GM18526 (cell line): ENCODE data around the gene NME7.

ENCODE experiments used
- POLR2A ChIP-seq: IDR thresholded peaks from 3 replicates; pipeline ENCODE4 v1.6.1; 2011; ENCODE audit not compliant: insufficient read length; ENCODE audit errors: extremely low read depth

Gene NME7

GRCh38 chr1:169263059-169263458, 104.5 kb downstream of the NME7 start:
- TF ChIP-seq POLR2A: no peak

DNA sequence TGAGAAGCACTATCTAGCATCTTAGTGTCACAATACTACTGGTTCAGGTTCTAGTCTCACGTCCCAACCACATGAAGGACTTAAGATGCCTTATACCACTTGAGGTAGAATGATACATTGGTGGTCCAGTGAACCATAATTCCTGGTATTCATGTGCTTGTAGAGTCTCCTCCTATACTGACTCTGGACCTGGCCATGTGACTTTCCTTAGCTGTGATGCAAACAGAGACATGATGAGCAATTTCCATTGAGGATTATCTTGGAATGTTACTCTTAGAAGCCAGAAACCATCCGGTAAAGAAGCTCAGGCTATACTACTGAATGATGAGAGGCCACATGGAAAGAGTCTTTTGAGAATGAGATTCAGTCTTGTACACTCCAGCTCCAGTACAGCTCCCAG, 105.7 kb downstream of the NME7 start:
- no peak for TF ChIP-seq POLR2A

DNA sequence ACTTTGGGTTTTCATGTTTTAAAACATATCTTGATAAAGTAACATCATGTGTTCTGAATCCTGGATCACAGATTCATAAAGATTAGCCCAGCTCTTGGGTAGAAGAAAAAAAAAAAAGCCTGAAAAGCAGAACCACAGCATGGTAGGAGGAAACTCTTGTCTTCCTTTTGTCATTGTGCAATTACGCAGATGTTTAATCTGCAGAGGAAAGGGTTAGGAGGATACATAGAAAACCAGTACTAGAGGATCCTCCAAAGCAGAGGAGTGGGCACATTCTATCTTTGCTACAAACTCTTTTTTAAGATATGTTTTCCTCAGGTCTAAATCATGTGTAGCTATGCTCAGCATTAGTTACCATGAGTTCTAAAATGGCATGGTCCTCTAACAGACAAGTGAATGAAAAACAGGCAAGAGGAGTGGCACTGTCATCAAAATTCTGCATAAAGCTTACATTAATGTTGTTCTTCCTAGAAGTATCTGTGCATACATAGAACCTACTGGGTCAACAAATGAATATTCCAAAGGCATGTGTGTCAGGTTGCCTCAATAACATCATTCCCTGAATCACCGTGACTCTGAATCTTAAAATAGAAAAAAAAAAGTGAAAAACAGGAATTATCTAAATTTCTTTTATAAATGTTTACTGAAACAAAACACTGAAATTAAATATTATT, 107.0 kb downstream of the NME7 start:
- TF ChIP-seq POLR2A: no peak

GRCh38 chr1:169259816-169260215, 107.8 kb downstream of the NME7 start:
- TF ChIP-seq POLR2A: no peak

DNA sequence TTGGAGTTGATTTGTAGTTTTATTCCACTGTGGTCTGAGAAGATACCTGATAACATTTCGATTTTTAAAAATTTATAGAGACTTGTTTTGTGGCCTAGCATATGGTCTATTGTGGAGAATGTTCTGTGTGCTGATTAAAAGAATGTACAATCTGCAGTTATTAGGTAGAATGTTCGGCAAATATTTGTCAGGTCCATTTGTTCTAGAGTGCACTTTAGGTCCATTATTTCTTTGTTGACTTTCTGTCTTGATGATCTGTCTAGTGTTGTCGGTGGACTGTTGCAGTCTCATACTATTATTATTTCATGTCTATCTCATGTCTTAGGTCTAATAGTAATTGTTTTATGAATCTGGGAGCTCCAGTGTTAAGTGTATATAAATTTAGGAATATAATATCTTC, 116.8 kb downstream of the NME7 start:
- TF ChIP-seq POLR2A: no peak

GRCh38 chr1:169250022-169250421, 117.6 kb downstream of the NME7 start:
- no peak for TF ChIP-seq POLR2A

- TF ChIP-seq POLR2A: no peak
These were observed 118.0 kb downstream of the NME7 start for GRCh38 chr1:169249611-169250010.

GRCh38 chr1:169245706-169246105, 121.9 kb downstream of the NME7 start:
- no peak for TF ChIP-seq POLR2A

DNA sequence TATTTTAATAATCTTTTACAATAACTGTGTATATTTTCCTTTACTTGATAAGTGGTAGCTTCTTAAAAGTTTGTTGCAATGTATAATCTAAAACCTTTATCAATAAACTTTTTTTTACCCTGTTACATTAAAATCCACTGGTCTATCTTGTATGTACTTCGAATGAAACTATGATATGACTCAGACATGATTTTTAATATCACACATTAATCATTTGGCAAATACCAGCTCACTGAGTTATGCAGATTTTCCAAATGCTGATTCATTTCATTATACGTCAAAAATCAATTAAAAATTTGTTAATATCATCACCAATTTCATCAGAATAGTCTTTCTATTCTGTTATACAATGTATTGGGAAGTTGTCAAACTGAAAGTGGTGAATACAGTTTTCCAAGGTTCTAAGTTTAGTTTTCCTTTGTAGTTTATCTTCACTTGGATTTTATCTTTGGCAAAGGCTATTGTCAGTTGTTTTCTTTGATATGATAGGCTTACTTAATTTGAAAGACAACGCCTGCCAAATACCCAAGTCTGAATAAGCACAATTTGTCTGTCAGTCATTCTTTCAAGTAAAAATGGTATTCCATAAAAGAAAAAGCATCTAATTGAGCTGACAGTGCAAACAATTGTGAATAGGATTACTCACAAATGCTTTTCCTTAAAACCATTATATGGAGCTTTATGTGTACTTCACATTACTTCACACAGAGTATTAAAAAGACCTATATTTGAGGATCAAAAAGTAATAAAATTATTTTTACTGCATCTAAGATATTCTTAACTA, 127.0 kb downstream of the NME7 start:
- no peak for TF ChIP-seq POLR2A

DNA sequence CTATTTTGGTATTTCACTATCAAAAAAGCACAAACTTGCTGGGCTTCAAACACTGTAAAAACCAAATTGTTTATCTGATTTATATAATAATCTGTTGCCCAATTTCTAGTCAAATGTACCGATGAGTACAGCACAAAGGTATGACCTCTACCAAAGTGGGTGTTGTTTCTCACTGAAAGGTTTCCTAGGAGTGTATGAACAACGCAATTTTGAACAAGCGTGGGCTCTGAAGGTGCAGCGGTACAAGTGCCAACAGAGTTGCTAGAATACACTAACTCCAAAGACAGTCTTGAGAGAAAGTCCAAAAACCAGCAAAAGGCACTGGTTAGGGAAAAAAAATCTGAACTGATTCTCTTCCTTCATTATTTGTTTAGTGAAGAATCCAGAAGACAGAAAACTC, 130.7 kb downstream of the NME7 start:
- no peak for TF ChIP-seq POLR2A

DNA sequence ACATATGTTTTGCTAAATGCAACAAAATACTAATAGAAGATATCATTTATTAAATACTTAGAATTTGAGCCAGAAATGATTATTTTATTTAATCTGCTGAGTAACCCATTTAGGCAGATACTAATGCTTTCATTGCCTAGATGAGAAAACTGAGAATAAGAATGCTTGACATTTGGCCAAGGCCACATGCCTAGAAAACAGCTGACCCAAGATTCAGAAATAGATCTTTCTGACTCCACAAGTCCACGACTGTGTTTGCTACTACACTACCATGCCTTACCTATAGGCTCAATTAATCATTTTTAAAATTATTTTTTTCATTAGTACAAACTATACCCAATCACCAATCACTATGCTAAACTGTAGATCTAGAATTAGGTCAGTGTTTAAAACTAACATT, 131.5 kb downstream of the NME7 start:
- no peak for TF ChIP-seq POLR2A

- TF ChIP-seq POLR2A: no peak
These were observed 132.0 kb downstream of the NME7 start for GRCh38 chr1:169235568-169235967.

DNA sequence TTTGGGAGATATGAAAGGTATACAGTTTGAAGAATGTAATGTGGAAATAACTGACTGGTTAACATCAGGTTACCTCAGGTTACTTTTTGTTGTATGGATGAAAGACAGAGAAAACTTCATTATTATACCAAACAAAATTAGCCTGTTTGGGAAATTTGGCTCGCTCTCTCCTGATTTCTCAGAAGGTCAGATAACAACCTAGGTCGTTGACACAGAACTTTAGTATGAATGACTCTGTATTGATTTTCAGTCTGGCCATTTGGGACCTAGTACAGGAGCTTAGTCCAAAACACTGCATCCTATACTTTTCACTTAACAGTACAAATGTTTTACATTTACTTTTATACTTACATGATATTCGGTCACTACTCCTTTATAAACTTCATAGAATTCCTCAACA, 132.8 kb downstream of the NME7 start:
- no peak for TF ChIP-seq POLR2A

DNA sequence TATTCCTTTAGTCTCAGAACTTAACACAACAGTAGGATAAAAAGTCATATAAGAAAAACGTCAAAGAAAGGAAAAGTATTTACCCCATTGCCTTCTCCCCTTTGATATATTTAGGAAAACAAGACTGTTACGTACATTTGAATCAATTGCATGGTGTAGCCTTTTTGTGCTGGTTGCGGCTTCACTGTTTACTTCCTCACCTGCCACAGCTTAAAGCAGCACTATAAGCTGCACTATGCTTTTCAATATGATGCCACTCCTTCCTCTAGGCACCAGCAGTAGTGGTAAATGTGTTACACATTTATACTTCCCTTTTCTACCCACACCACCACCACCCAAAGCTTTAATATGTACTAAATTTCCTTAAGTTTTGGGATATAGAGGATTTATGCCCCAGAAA, 150.0 kb downstream of the NME7 start:
- TF ChIP-seq POLR2A: no peak

DNA sequence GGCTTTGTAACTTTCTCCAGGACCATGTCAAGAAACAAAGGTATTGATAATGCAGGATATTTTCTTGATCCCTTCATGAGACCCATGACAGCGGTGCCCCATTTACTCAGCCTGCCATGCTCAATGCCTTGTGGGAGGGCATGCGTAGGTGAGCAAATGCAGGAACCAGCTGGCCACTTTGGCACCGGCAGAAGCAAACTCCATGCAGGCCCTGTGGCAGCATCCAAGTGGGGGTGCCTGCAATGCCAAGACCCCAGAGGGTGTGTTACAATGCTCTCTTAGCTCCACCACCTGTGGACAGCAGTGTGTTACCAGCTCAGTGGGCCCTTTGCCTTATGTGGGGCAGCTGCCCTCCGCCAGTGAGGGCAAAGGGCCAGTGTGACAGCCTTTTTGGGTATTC, 153.0 kb downstream of the NME7 start:
- TF ChIP-seq POLR2A: no peak

- no peak for TF ChIP-seq POLR2A
These were observed 155.5 kb downstream of the NME7 start for GRCh38 chr1:169212088-169212487.

GRCh38 chr1:169207797-169208520, 159.6 kb downstream of the NME7 start:
- TF ChIP-seq POLR2A: no peak

DNA sequence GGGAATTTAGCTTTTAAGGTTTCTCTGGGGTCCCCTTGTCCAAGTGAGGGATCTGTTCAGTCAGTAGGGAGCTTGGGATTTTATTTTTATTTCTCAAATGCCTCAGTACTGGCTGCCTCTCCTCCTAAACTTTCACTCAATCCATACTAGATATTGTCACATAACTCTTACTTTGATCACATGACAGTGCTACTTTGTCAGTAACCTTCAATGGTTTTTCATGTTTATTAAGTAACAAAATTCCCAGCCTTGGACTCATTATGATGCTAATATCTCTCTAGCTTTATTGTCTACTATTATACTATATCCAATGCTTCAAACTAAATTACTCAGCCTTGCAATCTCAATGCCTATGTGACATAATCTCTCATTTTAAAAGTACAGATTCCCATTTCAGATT, 163.4 kb downstream of the NME7 start:
- TF ChIP-seq POLR2A: no peak
